ENCODE results near the gene CILP. TPM values are rescaled to one million over a fixed set of nuclear protein-coding genes. Genes with fewer than 3 reads are reported as not detected.

Gene CILP
- total and polyA plus RNA-seq, 3 experiments from 2014 or later = 0.04 to 0.08 TPM; not detected in 1

- Mint-ChIP-seq H3K36me3 (peaks cover 0 to 70% (median 13%) of the 10 kb centered on the region in 3 donors), H3K4me1 (peaks cover 8 to 20% (median 18%) of the 10 kb centered on the region in 3 donors), H3K4me3 (no peak overlapping the region), H3K27me3 (no peaks in the 10 kb centered on the region), H3K27ac (no peak overlapping the region), H3K9me3 (no peaks in the 10 kb centered on the region)
- Histone ChIP-seq H3K4me3 (ENCODE audit: low read length) (no peak overlapping the region), H3K9me3 (ENCODE audit: low read length) (no peaks in the 10 kb centered on the region), H3K27me3 (ENCODE audit: insufficient read depth, low read length, poor library complexity, severe bottlenecking) (no peaks in the 10 kb centered on the region), H3K4me1 (ENCODE audit: insufficient read depth, low read length) (no peaks in the 10 kb centered on the region), H3K36me3 (ENCODE audit: insufficient read depth, low read length) (peaks cover 28% of the 10 kb centered on the region), H3K27ac (ENCODE audit: low read depth, low read length) (no peak overlapping the region)
- DNase-seq = no peak
- CTCF ChIA-PET = interaction anchor here (1.1 kb wide), 1 partner anchor 33 kb away, joined by 3 read pairs; no protein-coding TSS in a partner anchor
- POLR2A ChIA-PET = interaction anchor here (0.6 kb wide), 1 partner anchor 9 kb away, joined by 3 read pairs; no protein-coding TSS in a partner anchor
Measured at GRCh38 chr15:65174509-65174908, 36.8 kb downstream of the CILP start.

DNA sequence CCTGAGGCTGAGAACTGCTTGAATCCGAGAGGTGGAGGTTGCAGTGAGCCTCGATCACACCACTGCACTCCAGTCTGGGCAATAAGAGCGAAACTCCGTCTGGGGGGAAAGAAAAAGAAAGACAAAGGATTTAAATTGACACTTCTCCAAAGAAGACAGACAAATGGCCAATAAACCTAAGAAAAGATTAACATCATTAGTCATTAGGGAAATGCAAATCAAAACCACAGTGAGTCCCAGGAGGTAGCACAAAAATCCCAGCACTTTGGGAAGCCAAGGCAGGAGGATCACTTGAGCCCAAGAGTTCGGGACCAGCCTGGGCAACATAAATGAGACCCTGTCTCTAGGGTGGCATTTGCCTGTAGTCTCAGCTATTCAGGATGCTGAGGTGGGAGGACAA, 38.7 kb downstream of the CILP start:
- Histone ChIP-seq H3K4me3 (ENCODE audit: low read length) (no peak overlapping the region), H3K4me1 (ENCODE audit: insufficient read depth, low read length) (no peaks in the 10 kb centered on the region), H3K9me3 (ENCODE audit: low read length) (no peaks in the 10 kb centered on the region), H3K36me3 (ENCODE audit: insufficient read depth, low read length) (peaks cover 22% of the 10 kb centered on the region), H3K27me3 (ENCODE audit: insufficient read depth, low read length, poor library complexity, severe bottlenecking) (no peaks in the 10 kb centered on the region), H3K27ac (ENCODE audit: low read depth, low read length) (no peak overlapping the region)
- CTCF ChIA-PET = interaction anchor here (0.6 to 1.3 kb wide), 2 partner anchors 13 to 65 kb away, joined by 3 to 4 read pairs; partner anchors contain the start of gene CLPX
- POLR2A ChIA-PET = no interaction called here
- H3K4me3 Mint-ChIP-seq = no peak overlapping the region
- H3K4me1 Mint-ChIP-seq = peaks cover 8 to 13% (median 10%) of the 10 kb centered on the region in 3 donors
- no peak for DNase-seq
- no peaks in the 10 kb centered on the region for H3K9me3 Mint-ChIP-seq
- H3K27ac Mint-ChIP-seq = peak overlapping the region in 1 of 8 donors; percentile 33
- peaks cover 0 to 65% (median 9%) of the 10 kb centered on the region in 3 donors for H3K36me3 Mint-ChIP-seq
- H3K27me3 Mint-ChIP-seq = no peaks in the 10 kb centered on the region

DNA sequence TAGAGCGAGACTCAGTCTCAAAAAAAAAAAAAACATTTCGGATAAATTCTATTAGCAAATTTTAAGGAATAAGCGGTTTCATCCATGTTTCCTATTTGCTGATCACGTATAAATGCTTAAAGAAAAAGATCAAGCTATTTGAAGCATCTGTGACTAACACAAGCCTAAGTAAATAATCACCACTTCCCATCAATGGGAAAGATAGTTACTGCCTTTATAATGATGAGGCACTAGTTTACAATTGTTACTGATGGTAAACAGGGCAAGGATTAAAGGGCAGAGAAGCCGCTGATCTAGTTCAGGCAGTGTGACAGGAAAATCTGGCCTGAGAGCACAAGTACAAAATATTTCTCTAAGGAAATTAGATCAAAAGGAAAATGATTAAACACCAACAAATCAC, 39.8 kb downstream of the CILP start:
- Histone ChIP-seq H3K27ac (ENCODE audit: low read depth, low read length) (no peak overlapping the region), H3K27me3 (ENCODE audit: insufficient read depth, low read length, poor library complexity, severe bottlenecking) (no peaks in the 10 kb centered on the region), H3K4me3 (ENCODE audit: low read length) (no peak overlapping the region), H3K4me1 (ENCODE audit: insufficient read depth, low read length) (no peaks in the 10 kb centered on the region), H3K36me3 (ENCODE audit: insufficient read depth, low read length) (peaks cover 15% of the 10 kb centered on the region), H3K9me3 (ENCODE audit: low read length) (no peaks in the 10 kb centered on the region)
- Mint-ChIP-seq H3K4me1 (peaks cover 8 to 17% (median 11%) of the 10 kb centered on the region in 3 donors), H3K4me3 (no peak overlapping the region), H3K27me3 (no peaks in the 10 kb centered on the region), H3K27ac (no peak overlapping the region), H3K9me3 (no peaks in the 10 kb centered on the region), H3K36me3 (peaks cover 0 to 60% (median 9%) of the 10 kb centered on the region in 3 donors)
- no peak for DNase-seq
- ChIA-PET CTCF (interaction anchor here (1.3 kb wide), 1 partner anchor 14 kb away, joined by 3 read pairs; the partner anchor contains the start of gene CLPX), POLR2A (no interaction called here)

GRCh38 chr15:65165875-65166274, 45.4 kb downstream of the CILP start:
- Mint-ChIP-seq H3K9me3 (no peaks in the 10 kb centered on the region), H3K4me3 (no peak overlapping the region), H3K4me1 (peaks cover 6 to 18% (median 14%) of the 10 kb centered on the region in 3 donors), H3K36me3 (peaks cover 0 to 52% (median 2%) of the 10 kb centered on the region in 3 donors), H3K27ac (peak overlapping the region in 3 of 8 donors; percentile 31 to 59 (median 42)), H3K27me3 (no peaks in the 10 kb centered on the region)
- ChIA-PET POLR2A (no interaction called here), CTCF (no interaction called here)
- DNase-seq = no peak
- Histone ChIP-seq H3K27me3 (ENCODE audit: insufficient read depth, low read length, poor library complexity, severe bottlenecking) (no peaks in the 10 kb centered on the region), H3K27ac (ENCODE audit: low read depth, low read length) (no peak overlapping the region), H3K4me3 (ENCODE audit: low read length) (no peak overlapping the region), H3K36me3 (ENCODE audit: insufficient read depth, low read length) (peaks cover 11% of the 10 kb centered on the region), H3K9me3 (ENCODE audit: low read length) (no peaks in the 10 kb centered on the region), H3K4me1 (ENCODE audit: insufficient read depth, low read length) (no peaks in the 10 kb centered on the region)

DNA sequence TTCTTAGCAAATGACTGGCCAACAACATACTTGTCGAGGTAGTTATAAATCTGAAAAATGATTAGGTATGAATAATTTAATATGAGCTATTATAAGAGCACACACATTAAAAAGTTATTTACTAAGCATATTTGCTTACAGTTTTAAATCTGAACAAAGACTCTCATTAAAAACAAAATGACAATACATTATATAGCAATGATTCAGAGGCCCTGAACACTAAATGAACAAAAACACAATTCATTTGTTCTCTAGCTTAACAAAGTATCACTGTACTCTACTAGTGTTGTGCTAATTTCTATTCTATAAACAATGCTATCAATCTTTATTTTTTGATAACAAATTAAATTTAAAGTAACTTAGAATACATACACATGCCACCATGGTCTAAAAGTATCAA, 47.1 kb downstream of the CILP start:
- Histone ChIP-seq H3K36me3 (ENCODE audit: insufficient read depth, low read length) (peaks cover 11% of the 10 kb centered on the region), H3K27ac (ENCODE audit: low read depth, low read length) (no peak overlapping the region), H3K4me3 (ENCODE audit: low read length) (no peak overlapping the region), H3K4me1 (ENCODE audit: insufficient read depth, low read length) (no peaks in the 10 kb centered on the region), H3K9me3 (ENCODE audit: low read length) (no peaks in the 10 kb centered on the region), H3K27me3 (ENCODE audit: insufficient read depth, low read length, poor library complexity, severe bottlenecking) (no peaks in the 10 kb centered on the region)
- peaks cover 0 to 50% (median 2%) of the 10 kb centered on the region in 3 donors for H3K36me3 Mint-ChIP-seq
- H3K4me3 Mint-ChIP-seq = no peak overlapping the region
- H3K27ac Mint-ChIP-seq = no peak overlapping the region
- no peaks in the 10 kb centered on the region for H3K9me3 Mint-ChIP-seq
- ChIA-PET POLR2A (no interaction called here), CTCF (no interaction called here)
- no peak for DNase-seq
- no peaks in the 10 kb centered on the region for H3K27me3 Mint-ChIP-seq
- H3K4me1 Mint-ChIP-seq = peaks cover 8 to 17% (median 15%) of the 10 kb centered on the region in 3 donors

DNA sequence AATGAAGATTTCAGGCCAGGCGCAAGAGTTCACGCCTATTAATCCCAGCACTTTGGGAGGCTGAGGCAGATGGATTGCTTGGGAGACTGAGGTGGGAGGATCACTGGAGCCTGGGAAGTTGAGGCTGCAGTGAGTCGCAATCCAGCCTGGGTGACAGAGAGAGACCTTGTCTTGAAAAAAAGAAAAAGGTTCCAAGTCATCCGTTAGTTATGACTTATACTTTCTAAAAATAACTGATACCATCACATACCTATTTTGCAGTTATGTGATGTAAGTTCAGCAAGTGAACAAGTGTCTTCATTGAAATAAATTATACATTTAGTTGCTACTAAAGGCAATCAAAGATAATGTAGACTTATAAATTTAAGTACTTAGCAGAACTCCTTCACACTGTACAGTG, 48.2 kb downstream of the CILP start:
- H3K36me3 Mint-ChIP-seq = peaks cover 0 to 58% (median 2%) of the 10 kb centered on the region in 3 donors
- Histone ChIP-seq H3K9me3 (ENCODE audit: low read length) (no peaks in the 10 kb centered on the region), H3K4me3 (ENCODE audit: low read length) (no peak overlapping the region), H3K27ac (ENCODE audit: low read depth, low read length) (no peak overlapping the region), H3K36me3 (ENCODE audit: insufficient read depth, low read length) (peaks cover 17% of the 10 kb centered on the region), H3K4me1 (ENCODE audit: insufficient read depth, low read length) (no peaks in the 10 kb centered on the region), H3K27me3 (ENCODE audit: insufficient read depth, low read length, poor library complexity, severe bottlenecking) (no peaks in the 10 kb centered on the region)
- peaks cover 8 to 17% (median 15%) of the 10 kb centered on the region in 3 donors for H3K4me1 Mint-ChIP-seq
- no peaks in the 10 kb centered on the region for H3K9me3 Mint-ChIP-seq
- H3K27me3 Mint-ChIP-seq = no peaks in the 10 kb centered on the region
- ChIA-PET CTCF (no interaction called here), POLR2A (interaction anchor here (0.6 kb wide), 1 partner anchor 10 kb away, joined by 3 read pairs; no protein-coding TSS in a partner anchor)
- no peak for DNase-seq
- H3K4me3 Mint-ChIP-seq = no peak overlapping the region
- H3K27ac Mint-ChIP-seq = peak overlapping the region in 1 of 8 donors; percentile 75

GRCh38 chr15:65156692-65157091, 54.6 kb downstream of the CILP start:
- H3K9me3 ChIP-seq (ENCODE audit: low read length) = no peaks in the 10 kb centered on the region
- no peak overlapping the region for H3K4me3 ChIP-seq (ENCODE audit: low read length)
- ChIA-PET CTCF (no interaction called here), POLR2A (no interaction called here)
- DNase-seq = no peak
- Mint-ChIP-seq H3K36me3 (peaks cover 6 to 73% (median 17%) of the 10 kb centered on the region in 3 donors), H3K27me3 (no peaks in the 10 kb centered on the region), H3K27ac (peak overlapping the region in 1 of 8 donors; percentile 44), H3K9me3 (no peaks in the 10 kb centered on the region), H3K4me3 (no peak overlapping the region), H3K4me1 (peaks cover 3 to 7% (median 3%) of the 10 kb centered on the region in 3 donors)
- H3K27me3 ChIP-seq (ENCODE audit: insufficient read depth, low read length, poor library complexity, severe bottlenecking) = no peaks in the 10 kb centered on the region
- H3K27ac ChIP-seq (ENCODE audit: low read depth, low read length) = no peak overlapping the region
- H3K4me1 ChIP-seq (ENCODE audit: insufficient read depth, low read length) = no peaks in the 10 kb centered on the region
- H3K36me3 ChIP-seq (ENCODE audit: insufficient read depth, low read length) = peaks cover 41% of the 10 kb centered on the region

- Mint-ChIP-seq H3K36me3 (peaks cover 6 to 76% (median 20%) of the 10 kb centered on the region in 3 donors), H3K27ac (no peak overlapping the region), H3K9me3 (no peaks in the 10 kb centered on the region), H3K4me1 (no peaks in the 10 kb centered on the region), H3K27me3 (no peaks in the 10 kb centered on the region), H3K4me3 (no peak overlapping the region)
- H3K27me3 ChIP-seq (ENCODE audit: insufficient read depth, low read length, poor library complexity, severe bottlenecking) = no peaks in the 10 kb centered on the region
- peaks cover 48% of the 10 kb centered on the region for H3K36me3 ChIP-seq (ENCODE audit: insufficient read depth, low read length)
- no peaks in the 10 kb centered on the region for H3K9me3 ChIP-seq (ENCODE audit: low read length)
- H3K4me1 ChIP-seq (ENCODE audit: insufficient read depth, low read length) = no peaks in the 10 kb centered on the region
- H3K4me3 ChIP-seq (ENCODE audit: low read length) = no peak overlapping the region
- DNase-seq = no peak
- H3K27ac ChIP-seq (ENCODE audit: low read depth, low read length) = no peak overlapping the region
- CTCF ChIA-PET = no interaction called here
- POLR2A ChIA-PET = no interaction called here
Measured at GRCh38 chr15:65154720-65155119, 56.6 kb downstream of the CILP start.

Data from CD8-positive, alpha-beta memory T cell (primary cell).